Measurements from ENCODE around the gene CNGA1.

DNA sequence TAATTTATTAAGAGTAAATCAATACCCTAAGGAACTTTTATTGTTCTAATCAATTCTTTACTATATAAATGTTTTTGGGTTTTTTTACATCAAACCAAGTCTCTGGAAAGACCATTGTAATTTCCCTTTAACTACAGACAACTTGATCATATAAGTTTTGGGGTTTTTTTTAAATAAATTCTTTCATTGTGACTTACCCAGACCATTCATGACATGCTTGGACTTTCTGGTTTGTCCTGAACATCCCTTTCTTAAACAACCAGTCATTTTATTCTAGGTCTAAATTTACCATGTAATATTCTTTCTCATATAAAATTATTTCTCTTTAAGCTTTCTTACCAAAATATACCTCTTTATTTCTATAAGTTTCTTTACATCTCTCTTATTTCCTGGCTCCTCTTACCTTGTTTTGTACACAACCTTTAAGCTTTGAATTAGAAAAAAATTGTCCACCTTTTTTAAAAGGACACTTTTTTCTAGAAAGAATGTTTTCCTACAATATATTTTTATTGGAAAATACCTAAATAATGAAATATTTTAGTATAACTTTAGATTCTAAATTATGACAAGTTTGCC, 8.4 kb downstream of the CNGA1 start:
- no peak for TF ChIP-seq POLR2A (IDR thresholded peaks at IDR 0.05)
- TF ChIP-seq, protein P1, sequence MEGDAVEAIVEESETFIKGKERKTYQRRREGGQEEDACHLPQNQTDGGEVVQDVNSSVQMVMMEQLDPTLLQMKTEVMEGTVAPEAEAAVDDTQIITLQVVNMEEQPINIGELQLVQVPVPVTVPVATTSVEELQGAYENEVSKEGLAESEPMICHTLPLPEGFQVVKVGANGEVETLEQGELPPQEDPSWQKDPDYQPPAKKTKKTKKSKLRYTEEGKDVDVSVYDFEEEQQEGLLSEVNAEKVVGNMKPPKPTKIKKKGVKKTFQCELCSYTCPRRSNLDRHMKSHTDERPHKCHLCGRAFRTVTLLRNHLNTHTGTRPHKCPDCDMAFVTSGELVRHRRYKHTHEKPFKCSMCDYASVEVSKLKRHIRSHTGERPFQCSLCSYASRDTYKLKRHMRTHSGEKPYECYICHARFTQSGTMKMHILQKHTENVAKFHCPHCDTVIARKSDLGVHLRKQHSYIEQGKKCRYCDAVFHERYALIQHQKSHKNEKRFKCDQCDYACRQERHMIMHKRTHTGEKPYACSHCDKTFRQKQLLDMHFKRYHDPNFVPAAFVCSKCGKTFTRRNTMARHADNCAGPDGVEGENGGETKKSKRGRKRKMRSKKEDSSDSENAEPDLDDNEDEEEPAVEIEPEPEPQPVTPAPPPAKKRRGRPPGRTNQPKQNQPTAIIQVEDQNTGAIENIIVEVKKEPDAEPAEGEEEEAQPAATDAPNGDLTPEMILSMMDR (IDR thresholded peaks at IDR 0.05 in 8 of 11, conservative IDR thresholded peaks at IDR 0.05 in 3 of 11): no peak
- TF ChIP-seq POLR2AphosphoS5 (IDR thresholded peaks at IDR 0.05): no peak

All from spleen (tissue), 7 donors.